ENCODE measurements around the gene TNFSF10. TPM values are rescaled to one million over a fixed set of nuclear protein-coding genes. Genes with fewer than 3 reads are reported as not detected.

TNFSF10 gene
- total and polyA plus RNA-seq, 2 donors (not counting 1 experiment from before 2014, with no cell fraction given), result 16.4 to 21.0 TPM

DNA sequence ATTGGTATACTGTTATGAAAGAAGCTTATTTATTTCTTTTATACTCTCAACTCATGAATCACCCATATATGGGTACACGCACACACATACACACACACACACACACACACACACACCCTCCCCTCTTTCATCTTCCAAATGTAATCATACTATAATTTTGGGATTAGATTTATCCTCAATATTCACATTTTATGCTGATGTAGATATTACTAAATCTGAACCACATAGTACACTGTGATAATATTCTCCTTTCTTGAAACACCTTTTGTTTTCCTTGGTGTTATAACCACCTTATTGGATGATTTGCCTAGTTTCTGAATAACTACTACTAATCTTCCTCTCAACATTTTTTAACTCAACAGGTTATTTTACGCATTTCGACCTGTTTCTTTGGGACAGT, 66.8 kb downstream of the TNFSF10 start:
- Mint-ChIP-seq H3K27me3 (peaks cover 22% of the 10 kb centered on the region), H3K4me1 (no peaks in the 10 kb centered on the region), H3K4me3 (no peak overlapping the region), H3K27ac (no peak overlapping the region), H3K9me3 (ENCODE audit: insufficient read depth) (no peaks in the 10 kb centered on the region)
- CTCF ChIA-PET, result no interaction called here
- H3K27me3 ChIP-seq (replicated peaks in 1 of 4; ENCODE audit: control extremely low read depth in 1 of 4, control insufficient read depth in 3 of 4, insufficient read depth in 4 of 4, low read length in 3 of 4), result peaks cover 0 to 10% (median 6%) of the 10 kb centered on the region in 4 experiments
- no peaks in the 10 kb centered on the region for H3K36me3 ChIP-seq (replicated peaks in 1 of 2; ENCODE audit: control extremely low read depth in 1 of 2, control insufficient read depth in 1 of 2, extremely low read depth in 1 of 2, insufficient read depth in 2 of 2, low read length in 1 of 2)
- POLR2A ChIA-PET, result no interaction called here
- H2AFZ ChIP-seq (ENCODE audit: insufficient read depth, low read depth, low read length, poor library complexity, severe bottlenecking), result no peak overlapping the region
- H4K20me1 ChIP-seq (ENCODE audit: control insufficient read depth, insufficient read depth, low read length, poor library complexity, severe bottlenecking), result no peaks in the 10 kb centered on the region
- H3K27ac ChIP-seq (ENCODE audit: low read length in 2 of 2), result no peak overlapping the region
- no peaks in the 10 kb centered on the region for H3K79me2 ChIP-seq (ENCODE audit: control insufficient read depth, insufficient read depth, low read length)
- H3K9ac ChIP-seq (ENCODE audit: low read length), result no peak overlapping the region
- no peak overlapping the region for H3K4me2 ChIP-seq (replicated peaks; ENCODE audit: low read depth, low read length, poor library complexity, severe bottlenecking)
- no peak overlapping the region for H3K4me3 ChIP-seq (ENCODE audit: control extremely low read depth in 1 of 5, extremely low read depth in 1 of 5, insufficient read depth in 1 of 5, low read depth in 2 of 5, low read length in 4 of 5)
- ATAC-seq (ENCODE audit: low read depth) (no peak), DNase-seq (no peak)
- intact Hi-C loops (cut with micrococcal nuclease), result no loop called here
- peaks cover 0 to 2% (median 0%) of the 10 kb centered on the region in 3 donors for H3K9me3 ChIP-seq (ENCODE audit: control extremely low read depth in 1 of 3, control insufficient read depth in 2 of 3, insufficient read depth in 1 of 3, low read length in 2 of 3)
- no peaks in the 10 kb centered on the region for H3K4me1 ChIP-seq (ENCODE audit: control insufficient read depth in 2 of 2, insufficient read depth in 2 of 2, low read length in 2 of 2)
- 96% methylated on average over 2 of the region's 3 CpGs for WGBS (ENCODE audit: insufficient coverage)
- TF ChIP-seq CTCF (IDR thresholded peaks at IDR 0.05), result no peak
- TF ChIP-seq EZH2 (IDR thresholded peaks at IDR 0.05; ENCODE audit: borderline replicate concordance, insufficient read depth, low read depth, low read length, poor library complexity, severe bottlenecking), result no peak

Small RNA genes lying within 50 kb of the gene (small RNA-seq; reads per million reads assigned to genes)
- not detected for gene AC007919.1 (ENCODE audit: insufficient read length, low read depth, low replicate concordance)

Other genes with a start within 250 kb of the TNFSF10 start
- gene GHSR, start 75.0 kb downstream of the TNFSF10 start, total RNA-seq, result not detected in 2 replicates
- gene GHSR, start 75.0 kb downstream of the TNFSF10 start, polyA plus RNA-seq, result not detected in 2 replicates
- 7.7 and 8.6 TPM in 2 replicates for gene NCEH1, start 187.6 kb upstream of the TNFSF10 start, total RNA-seq
- gene NCEH1, start 187.6 kb upstream of the TNFSF10 start, polyA plus RNA-seq, result 1.9 and 3.4 TPM in 2 replicates
- gene ECT2, start 227.3 kb upstream of the TNFSF10 start, total RNA-seq, result 5.1 and 5.7 TPM in 2 replicates
- gene ECT2, start 227.3 kb upstream of the TNFSF10 start, polyA plus RNA-seq, result 1.00 and 1.2 TPM in 2 replicates